Immature natural killer cell (primary cell): ENCODE data around the gene RUNX2. TPM values are rescaled to one million over a fixed set of nuclear protein-coding genes. Genes with fewer than 3 reads are reported as not detected.
A peak's percentile ranks its signal among the peaks of the same experiment; 100 is the strongest.

Experiments
- DNase-seq, 3 donors: peaks; one replicate each; pipeline ENCODE4 v3.0.0; 2022; ENCODE audit warnings: mixed read lengths in 1 of 3
- H3K27ac Mint-ChIP-seq, 6 donors: one replicate each; pipeline ENCODE4 v1.8.0; 2020; ENCODE audit warnings: mixed read lengths in 6 of 6, mild to moderate bottlenecking in 5 of 6, inconsistent platforms in 4 of 6, moderate library complexity in 3 of 6
- H3K27me3 Mint-ChIP-seq, 3 donors: one replicate each; pipeline ENCODE4 v1.8.0; 2020 to 2021; ENCODE audit warnings: low read depth in 3 of 3, mild to moderate bottlenecking in 3 of 3, mixed read lengths in 3 of 3, moderate library complexity in 3 of 3, inconsistent platforms in 1 of 3
- H3K36me3 Mint-ChIP-seq, 3 donors: one replicate each; pipeline ENCODE4 v1.8.0; 2020; ENCODE audit warnings: mixed read lengths in 3 of 3, inconsistent platforms in 2 of 3, mild to moderate bottlenecking in 2 of 3
- H3K4me1 Mint-ChIP-seq, 2 donors: one replicate each; pipeline ENCODE4 v1.8.0; 2020; ENCODE audit warnings: inconsistent platforms in 2 of 2, mild to moderate bottlenecking in 2 of 2, mixed read lengths in 2 of 2, moderate library complexity in 1 of 2
- H3K4me3 Mint-ChIP-seq, 5 donors: one replicate each; pipeline ENCODE4 v1.8.0; 2020; ENCODE audit warnings: mild to moderate bottlenecking in 5 of 5, mixed read lengths in 5 of 5, inconsistent platforms in 3 of 5, moderate library complexity in 3 of 5
- H3K9me3 Mint-ChIP-seq, 6 donors: one replicate each; pipeline ENCODE4 v1.8.0; 2020; ENCODE audit warnings: mild to moderate bottlenecking in 6 of 6, mixed read lengths in 6 of 6, inconsistent platforms in 4 of 6, moderate library complexity in 3 of 6
- polyA plus RNA-seq, 3 donors: library from polyadenylated mRNA; unstranded; fragments of 300-500 nt; fragmentation: Illumina TruSeq; gene quantifications; one replicate each; pipeline ENCODE4 v1.2.3, GENCODE V29; 2021

The RUNX2 gene
- polyA plus RNA-seq, 3 donors from 2014 or later, result 2.6 to 11.8 (median 4.4) TPM

DNA sequence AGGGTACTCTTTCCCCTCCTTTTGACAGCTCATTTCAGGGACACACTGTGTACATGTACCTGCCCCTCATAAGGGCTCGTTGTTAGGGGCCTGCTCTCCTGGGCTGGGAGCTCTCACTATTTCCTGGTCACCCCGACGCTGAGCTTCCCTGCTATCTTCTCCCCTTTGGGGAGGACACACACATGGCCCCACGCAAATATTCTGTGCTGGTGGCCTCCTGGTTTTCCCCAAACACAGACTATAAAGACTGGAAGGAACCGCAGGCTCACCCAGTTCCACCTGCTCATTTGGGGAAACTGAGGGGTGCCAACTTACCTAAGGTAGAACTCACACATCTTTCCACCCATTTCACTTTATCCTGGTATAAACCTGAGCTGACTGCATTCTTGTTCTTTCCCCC lies 351.0 kb downstream of the RUNX2 start:
- Mint-ChIP-seq H3K4me1 (peaks cover 34 to 41% of the 10 kb centered on the region in 2 donors), H3K27ac (peak overlapping the region in 4 of 6 donors; percentile 12 to 53 (median 28)), H3K4me3 (peak overlapping the region in 2 of 5 donors; percentile 19 to 44), H3K27me3 (peaks cover 3 to 6% (median 3%) of the 10 kb centered on the region in 3 donors), H3K36me3 (no peaks in the 10 kb centered on the region), H3K9me3 (peaks cover 0 to 5% (median 0%) of the 10 kb centered on the region in 6 donors)
- DNase-seq, result no peak

DNA sequence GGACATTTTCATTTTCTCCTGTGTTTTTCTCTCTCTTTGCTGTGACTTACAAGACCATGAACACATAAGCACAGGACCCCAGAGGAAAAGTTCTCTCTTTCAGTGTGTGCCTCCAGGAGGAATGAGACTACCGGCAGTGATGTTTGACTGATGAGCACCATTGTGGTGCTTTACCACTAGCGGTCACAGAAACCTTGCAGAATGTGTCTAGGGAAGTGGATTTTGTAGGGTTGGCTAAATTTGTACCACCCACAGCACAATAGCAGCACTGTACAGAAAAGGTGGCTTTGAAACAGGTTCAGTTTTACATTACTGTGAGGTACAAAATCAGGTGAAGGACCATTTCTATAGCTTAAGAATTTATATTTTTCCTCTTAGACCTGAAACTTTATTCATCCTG lies 351.5 kb downstream of the RUNX2 start:
- peak overlapping the region in 1 of 5 donors; percentile 44 for H3K4me3 Mint-ChIP-seq
- H3K27me3 Mint-ChIP-seq, result peaks cover 3 to 6% (median 3%) of the 10 kb centered on the region in 3 donors
- peaks cover 0 to 5% (median 0%) of the 10 kb centered on the region in 6 donors for H3K9me3 Mint-ChIP-seq
- peak overlapping the region in 1 of 6 donors; percentile 34 for H3K27ac Mint-ChIP-seq
- no peak for DNase-seq
- H3K4me1 Mint-ChIP-seq, result peaks cover 34 to 41% of the 10 kb centered on the region in 2 donors
- H3K36me3 Mint-ChIP-seq, result no peaks in the 10 kb centered on the region

DNA sequence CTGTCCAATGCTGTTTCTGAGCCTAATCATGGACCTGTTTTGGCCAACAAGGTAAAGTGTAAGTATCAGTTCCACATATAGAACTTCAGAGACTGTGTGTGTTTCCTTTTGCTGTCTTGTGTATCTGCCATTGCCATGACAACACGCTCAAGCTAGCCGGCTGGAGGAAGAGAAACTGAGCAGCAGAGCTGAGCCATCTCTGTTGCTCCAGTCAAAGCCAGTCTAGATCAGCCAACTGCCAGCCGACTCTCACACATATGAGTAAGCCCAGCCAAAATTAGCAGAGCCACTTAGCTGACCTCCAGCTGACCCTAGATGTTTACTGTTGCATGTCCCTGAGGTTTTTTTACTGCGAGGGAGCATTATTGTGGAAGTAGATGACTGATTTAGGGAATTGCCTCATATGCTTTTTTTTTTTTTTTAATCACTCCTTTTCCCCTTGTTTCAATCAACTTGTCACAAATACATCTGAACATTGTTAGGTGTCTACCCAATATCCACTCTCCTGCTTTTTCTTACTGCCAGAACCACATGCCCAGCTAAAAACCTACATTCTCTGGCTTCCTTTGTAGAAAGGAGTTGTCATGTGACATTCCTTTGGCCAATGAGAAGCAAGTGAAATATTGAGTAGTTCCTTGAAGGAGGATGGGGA lies 353.9 kb downstream of the RUNX2 start:
- Mint-ChIP-seq H3K4me1 (peaks cover 25 to 33% of the 10 kb centered on the region in 2 donors), H3K27ac (no peak overlapping the region), H3K4me3 (no peak overlapping the region), H3K9me3 (peaks cover 0 to 5% (median 0%) of the 10 kb centered on the region in 6 donors), H3K27me3 (peaks cover 3 to 6% (median 5%) of the 10 kb centered on the region in 3 donors), H3K36me3 (no peaks in the 10 kb centered on the region)
- DNase-seq, result peak in 1 of 3 donors; percentile 10

- H3K4me3 Mint-ChIP-seq, result no peak overlapping the region
- no peaks in the 10 kb centered on the region for H3K36me3 Mint-ChIP-seq
These were observed 356.3 kb downstream of the RUNX2 start for GRCh38 chr6:45684476-45684875.

GRCh38 chr6:45685076-45685475 lies 356.9 kb downstream of the RUNX2 start:
- peaks cover 2 to 4% (median 3%) of the 10 kb centered on the region in 3 donors for H3K27me3 Mint-ChIP-seq
- no peak overlapping the region for H3K27ac Mint-ChIP-seq
- H3K9me3 Mint-ChIP-seq, result peaks cover 0 to 5% (median 0%) of the 10 kb centered on the region in 6 donors
- H3K4me1 Mint-ChIP-seq, result peaks cover 2 to 4% of the 10 kb centered on the region in 2 donors
- H3K36me3 Mint-ChIP-seq, result no peaks in the 10 kb centered on the region
- no peak overlapping the region for H3K4me3 Mint-ChIP-seq
- no peak for DNase-seq

More at GRCh38 chr6:45684476-45684875, 356.3 kb downstream of the RUNX2 start:
- Mint-ChIP-seq H3K9me3 (peaks cover 0 to 5% (median 0%) of the 10 kb centered on the region in 6 donors), H3K4me1 (peaks cover 5 to 9% of the 10 kb centered on the region in 2 donors), H3K27me3 (peaks cover 2 to 5% (median 3%) of the 10 kb centered on the region in 3 donors), H3K27ac (no peak overlapping the region)
- no peak for DNase-seq

GRCh38 chr6:45686841-45687569 lies 358.9 kb downstream of the RUNX2 start:
- no peak overlapping the region for H3K4me3 Mint-ChIP-seq
- H3K9me3 Mint-ChIP-seq, result peaks cover 0 to under 1% (median 0%) of the 10 kb centered on the region in 6 donors

GRCh38 chr6:45687570-45687969 lies 359.4 kb downstream of the RUNX2 start:
- no peaks in the 10 kb centered on the region for H3K36me3 Mint-ChIP-seq
- no peak for DNase-seq
- no peak overlapping the region for H3K4me3 Mint-ChIP-seq
- no peak overlapping the region for H3K27ac Mint-ChIP-seq
- H3K4me1 Mint-ChIP-seq, result no peaks in the 10 kb centered on the region
- H3K27me3 Mint-ChIP-seq, result peaks cover under 1 to 4% (median 2%) of the 10 kb centered on the region in 3 donors
- no peaks in the 10 kb centered on the region for H3K9me3 Mint-ChIP-seq

More at GRCh38 chr6:45686841-45687569, 358.9 kb downstream of the RUNX2 start:
- H3K4me1 Mint-ChIP-seq, result no peaks in the 10 kb centered on the region
- no peak overlapping the region for H3K27ac Mint-ChIP-seq
- peaks cover 0 to 4% (median 2%) of the 10 kb centered on the region in 3 donors for H3K27me3 Mint-ChIP-seq
- DNase-seq, result no peak
- no peaks in the 10 kb centered on the region for H3K36me3 Mint-ChIP-seq

- H3K36me3 Mint-ChIP-seq, result no peaks in the 10 kb centered on the region
- peaks cover 2 to 4% (median 2%) of the 10 kb centered on the region in 3 donors for H3K27me3 Mint-ChIP-seq
- H3K9me3 Mint-ChIP-seq, result no peaks in the 10 kb centered on the region
- no peak overlapping the region for H3K4me3 Mint-ChIP-seq
- DNase-seq, result no peak
- no peak overlapping the region for H3K27ac Mint-ChIP-seq
- no peaks in the 10 kb centered on the region for H3K4me1 Mint-ChIP-seq
These were observed 360.1 kb downstream of the RUNX2 start for GRCh38 chr6:45688180-45688579.

DNA sequence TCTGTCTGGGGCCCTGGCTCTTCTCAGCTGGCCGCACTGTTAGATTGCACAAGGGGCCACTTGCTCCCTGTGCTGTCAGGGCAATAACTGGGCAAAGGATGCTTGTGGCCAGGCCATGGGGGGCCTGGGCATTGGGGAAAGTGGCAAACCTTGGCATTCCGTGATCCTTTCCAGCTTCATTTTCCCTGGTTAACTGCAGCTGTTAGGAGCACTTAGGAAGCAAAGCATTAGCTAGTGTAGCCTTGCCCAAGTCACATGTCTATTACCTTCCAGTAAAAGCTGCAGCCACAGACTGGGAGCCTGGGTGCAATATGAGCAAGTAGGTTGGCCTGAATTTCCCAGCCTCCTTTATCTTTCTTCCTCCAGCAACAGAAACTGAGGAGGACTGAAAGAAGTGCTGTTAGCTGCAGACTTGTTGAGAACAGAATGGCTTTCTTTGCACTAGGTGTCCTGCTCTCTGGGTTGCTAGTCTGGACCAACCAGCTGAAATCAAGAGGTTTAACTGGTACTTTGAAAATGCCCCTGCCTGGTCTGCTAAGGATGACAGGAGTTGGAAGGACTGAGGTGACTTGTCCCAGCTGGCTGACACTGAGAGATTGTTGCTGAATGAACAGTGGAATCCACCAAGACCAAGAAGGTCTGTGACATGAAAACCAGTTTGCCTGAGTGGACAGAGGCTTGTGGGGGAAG lies 361.9 kb downstream of the RUNX2 start:
- H3K27me3 Mint-ChIP-seq, result peaks cover 0 to 5% (median 2%) of the 10 kb centered on the region in 3 donors
- no peak for DNase-seq
- no peak overlapping the region for H3K4me3 Mint-ChIP-seq
- H3K27ac Mint-ChIP-seq, result no peak overlapping the region
- H3K36me3 Mint-ChIP-seq, result no peaks in the 10 kb centered on the region
- no peaks in the 10 kb centered on the region for H3K9me3 Mint-ChIP-seq
- H3K4me1 Mint-ChIP-seq, result no peaks in the 10 kb centered on the region

GRCh38 chr6:45690846-45691245 lies 362.7 kb downstream of the RUNX2 start:
- Mint-ChIP-seq H3K4me3 (no peak overlapping the region), H3K9me3 (no peaks in the 10 kb centered on the region), H3K27ac (no peak overlapping the region), H3K4me1 (no peaks in the 10 kb centered on the region), H3K36me3 (no peaks in the 10 kb centered on the region), H3K27me3 (peaks cover 0 to 2% (median 2%) of the 10 kb centered on the region in 3 donors)
- DNase-seq, result no peak

DNA sequence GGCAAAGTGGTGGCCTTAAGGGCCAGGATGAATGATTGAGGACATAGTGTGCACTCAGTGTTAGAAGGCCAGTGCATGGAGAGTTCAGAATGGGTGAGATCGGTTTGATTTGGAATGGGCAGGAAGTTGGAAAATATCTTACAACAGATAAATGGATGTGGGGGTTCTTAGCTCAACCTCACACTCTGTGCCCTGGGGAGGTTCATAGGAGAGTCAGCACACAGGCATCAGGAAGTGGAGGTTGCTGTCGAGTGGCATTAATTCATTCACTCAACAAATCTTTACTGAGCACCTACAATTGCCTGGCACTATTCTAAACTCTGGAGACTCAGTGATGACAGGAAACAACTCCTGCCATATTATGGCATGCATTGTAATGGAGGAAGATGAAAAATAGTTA lies 363.3 kb downstream of the RUNX2 start:
- H3K27me3 Mint-ChIP-seq, result peaks cover 0 to 2% (median 2%) of the 10 kb centered on the region in 3 donors
- no peak overlapping the region for H3K27ac Mint-ChIP-seq
- no peaks in the 10 kb centered on the region for H3K4me1 Mint-ChIP-seq
- H3K4me3 Mint-ChIP-seq, result no peak overlapping the region
- no peak for DNase-seq
- no peaks in the 10 kb centered on the region for H3K36me3 Mint-ChIP-seq
- no peaks in the 10 kb centered on the region for H3K9me3 Mint-ChIP-seq

GRCh38 chr6:45692021-45692420 lies 363.9 kb downstream of the RUNX2 start:
- Mint-ChIP-seq H3K36me3 (no peaks in the 10 kb centered on the region), H3K4me3 (no peak overlapping the region), H3K27ac (no peak overlapping the region), H3K27me3 (peaks cover 0 to 2% (median 2%) of the 10 kb centered on the region in 3 donors), H3K9me3 (no peaks in the 10 kb centered on the region), H3K4me1 (no peaks in the 10 kb centered on the region)
- DNase-seq, result no peak

DNA sequence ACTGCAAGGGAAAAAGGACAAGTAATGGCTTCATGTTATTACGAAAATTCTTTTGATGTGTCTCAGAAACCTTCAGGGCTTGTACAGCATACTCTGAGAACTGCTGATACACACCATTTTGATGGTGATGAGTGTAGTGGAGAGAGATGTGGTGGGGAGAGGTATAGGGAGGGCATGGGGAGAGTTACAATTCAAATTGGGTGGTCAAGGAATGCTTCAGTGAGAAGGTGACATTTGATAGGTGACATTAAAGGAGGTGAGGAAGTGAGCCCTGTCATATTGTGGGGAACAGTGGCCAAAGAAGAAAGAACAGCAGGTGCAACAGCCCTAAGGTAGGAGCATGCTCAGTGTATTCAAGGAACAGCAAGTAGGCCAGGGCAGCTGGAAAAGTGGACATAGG lies 368.6 kb downstream of the RUNX2 start:
- no peak for DNase-seq

GRCh38 chr6:45697605-45698004 lies 369.5 kb downstream of the RUNX2 start:
- H3K4me3 Mint-ChIP-seq, result no peak overlapping the region
- no peak for DNase-seq
- H3K4me1 Mint-ChIP-seq, result no peaks in the 10 kb centered on the region
- no peaks in the 10 kb centered on the region for H3K36me3 Mint-ChIP-seq
- peaks cover 1 to 4% (median 2%) of the 10 kb centered on the region in 3 donors for H3K27me3 Mint-ChIP-seq
- no peaks in the 10 kb centered on the region for H3K9me3 Mint-ChIP-seq
- H3K27ac Mint-ChIP-seq, result no peak overlapping the region

More for the DNA sequence above, 368.6 kb downstream of the RUNX2 start:
- Mint-ChIP-seq H3K9me3 (no peaks in the 10 kb centered on the region), H3K4me1 (no peaks in the 10 kb centered on the region), H3K27ac (no peak overlapping the region), H3K36me3 (no peaks in the 10 kb centered on the region), H3K27me3 (peaks cover 2 to 4% (median 2%) of the 10 kb centered on the region in 3 donors), H3K4me3 (no peak overlapping the region)
